CMK (cell line): ENCODE results near the gene HERPUD1.
A peak's percentile ranks its signal among the peaks of the same experiment; 100 is the strongest.
"Not testable (repeated sequence)": the region's sequence is repeated elsewhere in the genome, so short reads cannot be mapped to it uniquely, and the experiment has no call there.

ENCODE experiments used
- DNase-seq: peaks from one replicate; pipeline ENCODE4 v3.0.0-alpha.2; 2010; ENCODE audit warnings: low read depth

HERPUD1 gene

DNA sequence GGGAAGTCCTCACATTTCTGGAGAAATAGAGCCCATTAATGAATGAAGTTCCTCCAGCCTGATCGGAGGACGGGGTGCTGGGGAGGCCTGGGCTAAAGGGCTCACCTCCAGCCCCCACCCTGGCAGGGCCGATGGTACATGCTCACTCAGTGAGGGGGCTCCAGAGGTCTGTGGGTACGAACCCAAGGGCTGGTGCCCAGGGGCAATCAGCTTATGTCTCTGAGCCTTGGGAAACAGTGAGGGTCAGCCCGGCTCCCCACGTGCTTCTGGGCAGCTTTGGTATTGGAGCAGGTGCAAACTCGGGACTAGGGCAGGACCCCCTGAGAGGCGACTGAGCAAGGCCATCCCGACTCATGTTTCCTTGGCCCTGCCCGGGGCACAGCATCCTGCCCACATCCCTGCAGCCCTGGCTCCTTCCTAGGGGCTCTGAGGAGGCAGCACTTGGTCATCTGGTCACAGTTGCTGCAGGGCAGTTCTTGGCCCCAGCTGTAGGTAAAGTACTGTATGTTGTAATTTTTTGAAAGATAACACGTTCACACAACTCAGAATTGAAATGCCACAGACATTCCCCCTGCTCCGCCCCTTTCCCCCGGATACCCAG, 28.8 kb downstream of the HERPUD1 start:
- no peak for DNase-seq

DNA sequence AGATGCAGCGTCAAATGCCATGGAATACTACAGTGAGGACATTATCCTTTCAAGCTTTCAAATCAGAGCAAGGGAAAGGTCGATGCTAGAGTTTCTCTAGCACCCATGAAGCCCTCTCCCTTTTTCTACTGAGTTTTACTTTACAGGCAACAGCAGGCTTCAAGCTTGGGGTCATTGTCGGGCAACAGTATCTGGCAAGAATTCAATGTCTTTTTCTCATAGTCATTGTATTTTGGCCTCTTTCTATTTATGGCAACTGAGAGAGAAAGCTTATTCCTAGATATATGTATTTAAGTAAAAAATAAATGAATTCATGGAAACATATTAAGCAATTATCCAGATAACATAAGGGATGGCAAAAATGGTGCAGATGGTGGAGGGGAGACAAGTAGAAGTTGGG, 29.4 kb downstream of the HERPUD1 start:
- no peak for DNase-seq

DNA sequence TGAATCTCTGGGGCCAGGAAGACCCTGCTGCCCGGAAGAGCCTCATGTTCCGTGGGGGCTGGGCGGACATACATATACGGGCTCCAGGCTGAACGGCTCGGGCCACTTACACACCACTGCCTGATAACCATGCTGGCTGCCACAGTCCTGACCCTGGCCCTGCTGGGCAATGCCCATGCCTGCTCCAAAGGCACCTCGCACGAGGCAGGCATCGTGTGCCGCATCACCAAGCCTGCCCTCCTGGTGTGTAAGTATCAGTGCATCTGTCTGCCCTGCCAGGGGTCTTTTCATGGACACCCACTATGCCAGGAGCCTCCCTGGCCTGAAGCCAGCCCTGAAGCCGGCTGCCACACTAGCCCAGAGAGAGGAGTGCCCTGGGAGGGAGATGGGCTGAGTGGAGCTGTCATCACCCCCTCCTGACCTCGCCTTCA, 29.9 kb downstream of the HERPUD1 start, which contains the start of gene CETP:
CETP (plus strand) TSS at position 100 of the 431 bp plus-strand sequence; CDS start at position 130, 30 bp downstream.
- no peak for DNase-seq

DNA sequence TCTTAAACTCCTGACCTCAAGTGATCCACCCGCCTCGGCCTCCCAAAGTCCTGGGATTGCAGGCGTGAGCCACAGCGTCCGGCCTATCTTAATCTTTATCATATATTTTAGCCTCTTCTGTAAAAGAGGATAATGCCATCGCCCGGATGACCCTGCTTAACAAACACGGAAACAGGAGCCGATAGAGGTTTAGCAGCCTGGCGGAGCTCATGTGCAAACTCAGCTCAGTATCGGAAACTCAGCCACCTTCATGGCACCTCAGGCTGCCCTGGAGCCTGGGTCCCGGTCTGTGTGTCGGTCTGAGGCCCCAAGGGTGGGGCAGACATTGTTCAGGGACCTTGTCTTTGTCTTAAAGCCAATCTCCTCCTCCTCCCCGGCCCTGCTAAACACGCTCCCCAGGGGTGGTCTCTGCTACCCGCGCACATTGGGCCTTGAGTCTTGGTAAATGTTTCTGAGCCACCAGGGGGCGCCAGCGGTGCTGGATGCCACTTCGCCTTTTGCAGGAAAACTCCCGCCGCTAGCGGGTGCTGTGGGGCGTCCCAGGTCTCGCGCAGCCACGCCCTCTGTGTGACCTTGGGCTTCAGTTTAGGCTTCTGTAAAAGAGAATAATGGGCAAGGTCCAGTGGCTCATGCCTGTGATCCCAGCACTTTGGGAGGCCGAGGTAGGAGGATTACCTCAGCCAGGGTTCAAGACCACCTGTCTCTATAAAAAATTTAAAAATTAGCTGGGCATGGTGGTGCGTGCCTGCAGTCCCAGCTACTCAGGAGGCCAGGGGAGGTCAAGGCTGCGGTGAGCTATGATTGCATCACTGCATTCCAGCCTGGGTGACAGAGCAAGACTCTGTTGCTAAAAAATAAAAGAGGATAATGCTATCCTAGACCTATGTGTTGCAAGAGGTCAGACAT, 32.6 kb downstream of the HERPUD1 start:
- DNase-seq = peak; percentile 54

DNA sequence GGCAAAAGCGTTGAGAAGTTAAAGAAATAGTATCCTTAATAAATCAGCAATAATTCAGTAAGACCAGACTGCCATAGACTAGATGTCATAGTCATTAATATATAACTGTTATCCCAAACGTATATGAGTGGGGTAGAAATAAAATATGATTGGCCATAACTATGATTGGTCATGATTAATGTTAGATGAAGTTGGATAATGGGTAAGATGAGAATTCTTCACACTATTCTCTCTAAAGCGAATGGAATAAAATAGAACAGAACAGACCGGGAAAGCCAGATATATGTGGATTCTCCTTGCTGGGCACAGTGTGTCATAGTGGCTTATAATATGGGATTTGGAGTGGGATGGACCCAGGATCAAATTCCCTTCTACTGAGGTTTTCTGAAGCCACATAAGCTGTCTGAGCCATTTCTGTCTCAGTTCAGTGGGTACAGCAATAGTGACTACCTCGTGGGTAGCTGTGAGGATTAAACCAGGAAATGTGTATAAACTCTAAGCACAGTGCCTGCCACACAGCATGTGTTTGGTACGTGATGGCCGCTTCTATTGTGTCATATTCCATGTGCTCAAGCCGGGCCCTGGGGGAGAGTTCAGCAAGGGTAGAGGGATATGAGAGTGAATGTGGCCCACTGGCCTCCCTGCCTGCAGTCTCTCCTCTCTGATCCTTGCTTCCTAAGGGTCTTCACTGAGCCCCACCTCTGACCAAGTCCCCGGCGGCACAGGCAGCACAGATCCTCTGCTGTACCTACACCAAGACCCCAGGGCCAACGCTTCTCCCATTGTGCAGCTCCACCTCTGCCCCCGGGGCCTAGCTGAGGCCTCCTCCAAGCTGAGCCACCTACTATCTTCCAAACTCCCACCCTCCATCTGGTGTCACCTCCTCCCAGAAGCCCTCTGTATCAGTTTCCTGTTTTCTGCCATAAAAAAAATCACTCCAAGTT, 33.5 kb downstream of the HERPUD1 start:
- no peak for DNase-seq

DNA sequence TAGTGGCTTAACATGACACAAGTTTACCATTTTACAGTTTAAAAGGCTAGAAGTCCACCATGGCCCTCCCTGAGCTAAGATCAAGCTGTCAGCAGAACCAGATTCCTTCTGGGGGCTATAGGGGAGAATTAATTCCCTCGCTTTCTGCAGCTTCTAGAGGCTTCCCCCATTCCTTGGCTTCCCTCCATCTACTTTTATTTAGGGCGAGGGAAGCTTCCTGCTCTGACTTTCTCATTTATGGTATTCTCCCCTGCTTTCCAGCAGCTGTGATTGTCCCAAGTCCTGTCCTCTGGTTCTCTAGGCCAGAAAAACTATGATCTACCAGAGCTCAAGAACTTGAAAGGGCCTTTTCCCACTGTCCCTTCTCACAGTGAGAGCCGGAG, 34.1 kb downstream of the HERPUD1 start:
- DNase-seq = no peak

DNA sequence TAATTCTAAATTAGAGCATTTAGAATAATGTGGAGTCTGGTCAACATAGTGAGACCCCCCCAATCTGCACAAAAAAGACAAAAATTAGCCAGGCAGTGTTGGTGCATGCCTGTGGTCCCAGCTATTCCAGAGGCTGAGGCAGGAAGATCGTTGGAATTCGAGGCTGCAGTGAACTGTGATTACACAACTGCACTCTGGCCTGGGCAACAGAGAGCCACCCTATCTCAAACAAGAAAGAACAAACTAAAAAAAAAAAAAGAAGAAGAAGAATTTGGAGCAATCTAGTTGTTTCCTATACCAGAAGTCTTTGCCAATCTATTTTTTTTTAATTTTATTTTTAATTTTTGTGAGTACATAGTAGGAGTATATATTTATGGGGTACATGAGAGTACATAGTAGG, 35.8 kb downstream of the HERPUD1 start:
- no peak for DNase-seq

DNA sequence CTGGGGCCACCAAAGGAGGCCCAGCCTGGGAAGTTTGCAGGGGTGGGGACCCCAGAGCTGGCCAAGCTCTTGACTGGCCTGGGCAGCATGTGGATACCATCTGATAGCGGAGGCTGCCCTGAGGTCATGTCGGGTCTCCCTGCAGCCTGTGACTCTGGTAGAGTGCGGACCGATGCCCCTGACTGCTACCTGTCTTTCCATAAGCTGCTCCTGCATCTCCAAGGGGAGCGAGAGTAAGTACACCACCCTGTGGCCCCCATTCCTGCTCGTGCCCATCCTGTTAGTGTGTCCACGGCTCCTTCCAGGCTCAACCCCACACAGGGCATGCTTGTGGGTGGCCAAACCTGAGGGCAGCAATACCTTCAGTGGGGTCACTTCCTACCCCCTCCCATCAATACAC, 37.8 kb downstream of the HERPUD1 start:
- DNase-seq = no peak

DNA sequence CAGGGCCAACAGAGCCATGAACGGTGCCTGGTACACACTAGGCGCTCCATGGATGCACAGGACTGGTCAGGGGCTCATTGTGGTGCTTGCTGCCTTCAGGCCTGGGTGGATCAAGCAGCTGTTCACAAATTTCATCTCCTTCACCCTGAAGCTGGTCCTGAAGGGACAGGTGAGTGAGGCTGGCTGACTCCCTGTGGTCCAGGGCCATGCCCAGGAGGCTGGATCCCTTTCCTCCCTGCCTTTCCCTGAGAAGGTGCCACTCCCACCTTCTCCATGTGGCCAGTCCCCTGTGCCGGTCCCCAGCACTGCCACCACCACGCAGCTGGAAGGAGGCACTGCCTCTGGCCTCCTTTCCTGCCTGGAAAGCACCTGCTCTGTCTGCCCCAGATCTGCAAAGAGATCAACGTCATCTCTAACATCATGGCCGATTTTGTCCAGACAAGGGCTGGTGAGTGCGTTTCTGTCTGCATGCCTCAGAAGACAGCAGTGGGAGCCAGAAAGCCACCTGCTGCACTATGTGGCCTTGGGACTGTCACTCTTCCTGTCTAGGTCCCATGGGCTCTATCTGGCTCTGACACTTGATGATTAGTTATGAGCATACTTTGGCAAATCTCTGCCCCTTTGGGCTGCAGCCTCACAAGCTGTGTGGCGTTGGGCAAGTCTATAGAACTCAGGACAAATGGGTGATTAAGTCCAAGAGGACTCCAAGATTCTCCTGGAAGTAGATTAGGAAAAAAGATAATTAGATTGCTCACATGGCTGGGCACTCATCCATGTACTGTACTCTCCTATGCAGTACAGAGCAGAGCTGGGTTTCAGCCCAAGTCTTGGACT, 39.2 kb downstream of the HERPUD1 start:
- DNase-seq = no peak

DNA sequence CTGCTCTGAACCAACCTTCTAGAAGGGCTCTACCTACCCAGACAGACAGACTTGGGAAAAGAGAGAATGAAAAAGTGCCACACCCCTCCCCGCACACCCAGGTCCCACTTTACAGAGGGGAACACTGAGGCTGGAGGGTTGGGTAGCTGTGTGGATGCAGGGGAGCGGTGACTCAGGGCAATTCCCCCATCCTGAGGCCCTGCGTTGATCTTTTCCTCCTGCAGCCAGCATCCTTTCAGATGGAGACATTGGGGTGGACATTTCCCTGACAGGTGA, 39.8 kb downstream of the HERPUD1 start:
- DNase-seq = no peak

DNA sequence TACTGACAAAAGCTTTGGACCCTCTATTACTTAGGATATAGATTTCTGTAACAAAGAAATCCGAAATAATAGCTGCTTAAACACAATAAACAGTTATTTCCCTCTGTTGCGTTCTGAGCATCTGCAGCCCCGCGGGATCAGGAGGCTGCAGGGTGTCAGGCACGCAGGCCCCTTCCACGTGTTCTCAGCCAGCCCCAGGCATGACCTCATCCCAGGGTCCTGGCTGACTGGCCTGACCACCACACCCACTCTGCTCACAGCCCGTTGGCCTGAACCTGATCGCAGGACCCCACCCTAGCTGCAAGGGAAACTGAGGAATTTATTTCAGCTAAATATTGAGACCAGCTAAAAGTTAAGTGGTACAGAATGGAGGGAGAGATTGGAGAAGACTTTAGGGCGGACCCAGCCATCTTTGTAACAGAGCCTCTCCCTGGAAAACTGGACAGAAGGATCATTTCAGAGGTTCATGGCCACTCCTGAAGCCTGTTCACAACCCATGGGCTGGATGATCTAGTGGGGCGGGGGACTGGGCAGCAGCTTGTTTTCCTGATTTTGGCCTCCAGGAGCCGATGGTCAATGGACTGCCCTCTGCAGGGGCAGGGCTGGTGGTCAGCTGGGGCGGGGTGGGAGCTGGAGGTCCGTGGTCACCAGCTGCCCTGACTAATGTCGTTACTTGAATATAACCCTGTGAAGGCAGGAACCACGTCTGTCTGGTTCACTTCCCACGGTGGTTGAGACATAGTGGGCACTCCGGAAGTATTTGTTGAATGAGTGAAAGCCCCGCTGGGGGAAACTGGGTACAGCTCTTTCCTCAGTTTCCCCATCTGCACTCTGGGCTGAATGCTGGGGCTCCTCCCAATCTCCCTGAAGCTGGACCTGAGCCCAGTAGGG, 40.7 kb downstream of the HERPUD1 start:
- DNase-seq = no peak

DNA sequence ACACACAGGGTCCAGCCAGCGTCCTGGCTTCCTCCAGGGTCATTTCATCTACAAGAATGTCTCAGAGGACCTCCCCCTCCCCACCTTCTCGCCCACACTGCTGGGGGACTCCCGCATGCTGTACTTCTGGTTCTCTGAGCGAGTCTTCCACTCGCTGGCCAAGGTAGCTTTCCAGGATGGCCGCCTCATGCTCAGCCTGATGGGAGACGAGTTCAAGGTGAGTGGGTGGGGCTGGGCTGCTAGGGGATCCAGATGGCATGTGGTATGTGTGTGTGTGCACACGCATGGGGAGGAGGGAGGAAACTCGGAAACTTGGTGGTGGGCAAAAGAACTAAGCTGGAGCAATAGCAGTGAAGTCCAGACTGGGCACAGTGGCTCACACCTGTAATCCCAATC, 41.4 kb downstream of the HERPUD1 start:
- no peak for DNase-seq

DNA sequence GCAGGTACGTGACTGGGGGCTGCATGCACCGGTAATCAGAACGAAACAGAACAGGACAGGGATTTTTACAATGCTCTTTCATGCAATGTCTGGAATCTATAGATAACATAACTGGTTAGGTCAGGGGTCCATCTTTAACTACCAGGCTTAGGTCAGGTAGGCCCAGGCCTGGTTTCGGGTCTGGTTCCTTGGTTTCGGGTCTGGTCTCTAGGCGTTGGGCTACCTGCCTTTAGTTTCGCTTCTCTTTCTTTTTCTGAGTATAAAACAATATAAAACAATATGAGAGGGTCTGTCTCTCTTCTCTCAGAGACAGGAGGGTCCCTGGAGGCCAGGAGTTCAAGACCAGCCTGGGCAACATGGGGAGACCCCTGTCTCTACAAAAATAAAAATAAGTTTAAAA, 42.0 kb downstream of the HERPUD1 start:
- DNase-seq = not testable (repeated sequence)

DNA sequence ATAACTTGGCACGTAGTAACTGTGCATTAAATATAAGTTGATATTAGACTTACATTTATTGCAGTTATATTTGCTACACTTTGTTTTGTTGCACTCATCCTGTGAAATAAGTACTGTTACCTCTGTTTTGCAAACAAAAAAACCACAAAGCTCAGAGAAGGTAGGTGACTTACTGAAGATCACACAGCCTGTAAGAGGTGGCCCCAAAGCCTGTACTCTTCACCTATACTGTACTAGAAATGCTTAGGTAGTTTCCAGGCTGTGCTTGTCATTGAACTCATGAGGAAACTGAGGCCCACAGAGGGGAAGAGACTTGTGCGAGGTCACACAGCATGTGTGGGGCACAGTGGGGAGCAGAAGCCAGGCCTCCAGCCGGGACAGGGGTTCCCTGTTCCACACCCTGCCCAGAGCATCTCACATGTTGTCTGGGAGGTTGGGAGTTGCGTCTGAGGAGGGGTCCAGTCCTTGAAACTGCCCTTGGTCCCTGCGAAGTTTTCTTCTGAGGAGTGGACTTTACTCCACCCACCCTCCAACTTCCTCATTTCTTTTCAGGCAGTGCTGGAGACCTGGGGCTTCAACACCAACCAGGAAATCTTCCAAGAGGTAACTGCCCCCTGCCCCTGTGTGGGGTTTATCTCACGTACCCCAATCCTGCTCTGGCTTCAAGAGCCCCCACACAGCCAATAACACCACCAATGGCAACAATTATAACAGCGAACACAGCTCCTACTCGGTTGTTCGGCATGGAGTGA, 42.8 kb downstream of the HERPUD1 start:
- DNase-seq = no peak

DNA sequence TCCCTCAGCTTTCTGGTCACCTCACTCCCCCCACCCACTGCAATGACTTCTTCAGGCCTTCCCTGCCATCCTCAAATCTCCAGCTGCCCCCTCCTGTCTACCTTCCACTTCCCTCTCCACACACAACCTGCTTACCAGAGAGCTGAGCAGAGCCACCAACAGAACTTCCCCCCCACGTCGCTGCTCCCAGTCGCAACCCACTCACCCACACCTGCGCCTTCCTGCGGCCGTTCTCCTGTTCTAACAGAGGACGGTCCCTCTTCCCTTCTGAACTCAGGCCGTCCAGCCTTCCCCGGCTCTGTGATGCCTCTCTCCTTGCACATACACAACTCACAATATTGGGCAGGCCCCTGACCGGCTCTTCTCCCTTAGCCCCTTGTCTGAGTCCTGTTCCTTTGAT, 43.8 kb downstream of the HERPUD1 start:
- no peak for DNase-seq

DNA sequence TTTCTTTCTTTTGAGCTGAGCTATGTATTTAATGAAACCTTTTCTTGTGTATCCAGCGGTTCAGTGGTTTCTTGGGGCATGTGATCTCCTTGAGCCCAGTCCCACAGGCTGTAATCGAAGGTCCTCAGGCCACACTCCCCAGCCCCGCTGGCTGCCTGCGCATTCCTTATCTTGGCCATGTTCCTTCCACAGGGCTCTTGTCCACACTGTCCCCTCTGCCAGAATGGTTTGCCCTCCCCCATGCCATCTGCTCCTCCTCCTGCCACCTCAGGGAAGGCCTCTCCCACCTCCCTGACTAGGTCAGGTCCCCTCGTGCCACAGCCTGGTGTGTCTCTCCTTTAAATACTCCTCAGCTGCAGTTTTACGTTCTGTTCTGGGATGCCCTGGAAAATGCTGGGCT, 45.3 kb downstream of the HERPUD1 start:
- no peak for DNase-seq

DNA sequence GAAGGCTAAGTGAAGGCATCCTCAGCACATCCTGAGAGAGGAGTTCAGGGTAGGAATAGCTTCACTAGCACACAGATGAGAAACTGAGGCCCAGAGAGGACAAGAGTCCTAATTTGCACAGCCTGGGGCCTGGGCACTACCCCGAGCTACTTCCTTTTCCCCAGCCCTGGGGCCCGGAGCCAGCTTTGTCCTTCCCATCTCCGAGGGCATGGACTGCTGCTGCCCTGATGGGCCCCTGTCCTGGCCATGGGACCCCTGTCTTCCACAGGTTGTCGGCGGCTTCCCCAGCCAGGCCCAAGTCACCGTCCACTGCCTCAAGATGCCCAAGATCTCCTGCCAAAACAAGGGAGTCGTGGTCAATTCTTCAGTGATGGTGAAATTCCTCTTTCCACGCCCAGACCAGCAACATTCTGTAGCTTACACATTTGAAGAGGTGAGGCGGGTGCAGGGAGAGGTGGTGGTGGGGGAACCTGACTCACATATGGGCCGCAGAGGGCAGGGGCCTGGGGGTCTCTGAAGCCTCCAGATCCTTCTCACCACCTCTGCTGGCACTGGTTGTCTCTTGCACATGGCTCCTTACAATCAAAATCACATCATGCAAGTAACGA, 46.0 kb downstream of the HERPUD1 start:
- DNase-seq = no peak

DNA sequence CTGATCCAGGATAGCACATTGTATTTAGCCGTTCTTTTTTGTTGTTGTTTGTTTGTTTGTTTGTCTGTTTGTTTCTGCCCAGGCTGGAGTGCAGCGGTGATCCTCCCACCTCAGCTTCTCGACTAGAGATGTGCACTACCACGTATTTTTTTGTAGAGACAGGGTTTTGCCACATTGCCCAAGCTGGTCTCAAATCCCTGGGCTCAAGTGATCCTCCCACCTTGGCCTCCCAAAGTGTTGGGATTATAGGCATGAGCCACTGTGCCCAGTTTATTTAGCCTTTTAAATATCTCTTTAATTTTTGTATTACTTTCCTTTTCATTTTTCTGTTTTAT, 48.2 kb downstream of the HERPUD1 start:
- no peak for DNase-seq
